ENCODE measurements around the gene GXYLT1.

GRCh38 chr12:42128888-42129287 is 15.8 kb downstream of the GXYLT1 start:
- TF ChIP-seq CTCF (IDR thresholded peaks at IDR 0.05 in 8 of 11, conservative IDR thresholded peaks at IDR 0.05 in 3 of 11) (no peak), POLR2A (IDR thresholded peaks at IDR 0.05) (no peak)

Data from spleen (tissue), 7 donors.